PC-3 (cell line): ENCODE measurements around the gene KRTAP5-4. TPM values are rescaled to one million over a fixed set of nuclear protein-coding genes. Genes with fewer than 3 reads are reported as not detected.

Experiments
- ATAC-seq: fragments of 200-7000 bp; cut with Tn5 transposase; 2 replicates; pipeline ENCODE4 v1.9.1; 2020; ENCODE audit warnings: mild to moderate bottlenecking, moderate library complexity
- BruUV-seq: library from RNA; stranded (reverse); fragments of 400-500 nt; replicated peaks from 2 replicates; lab custom pipeline; 2021; lab: Mats Ljungman, UMichigan
- CTCF ChIA-PET: fragments of 300-600 bp; sonication (Branson Sonifier 250); formaldehyde crosslinking; loops from one replicate; lab custom pipeline; 2022; ENCODE audit warnings: antibody characterized with exemption; lab: Charles Lee
- POLR2A ChIA-PET: fragments of 300-600 bp; sonication (Branson Sonifier 250); formaldehyde crosslinking; loops from one replicate; lab custom pipeline; 2022; ENCODE audit warnings: antibody characterized with exemption; ENCODE audit not compliant: unreplicated experiment; lab: Charles Lee
- DNase-seq: peaks from one replicate; pipeline ENCODE4 v3.0.0-alpha.2; 2015
- H2AFZ ChIP-seq: fragments of 300-600 bp; sonication (generic); 2 replicates; pipeline ENCODE4 v1.6.0; 2016; ENCODE audit warnings: antibody characterized with exemption, low read length
- H3F3A ChIP-seq: fragments of 300-600 bp; sonication (generic); one replicate; pipeline ENCODE4 v1.6.0; 2017; ENCODE audit warnings: antibody characterized with exemption, low read length, control low read depth, mild to moderate bottlenecking; ENCODE audit not compliant: unreplicated experiment
- H3K27ac ChIP-seq: fragments of 300-600 bp; sonication (generic); 2 replicates; pipeline ENCODE4 v1.5.1; 2016; ENCODE audit warnings: mild to moderate bottlenecking, low read length
- H3K27me3 ChIP-seq: fragments of 300-600 bp; sonication (generic); 2 replicates; pipeline ENCODE4 v1.6.1; 2016; ENCODE audit warnings: low read length, mixed read lengths
- H3K36me3 ChIP-seq: fragments of 300-600 bp; sonication (generic); 2 replicates; pipeline ENCODE4 v1.6.1; 2016; ENCODE audit warnings: low read depth, mixed run types, low read length, mixed read lengths
- H3K4me1 ChIP-seq: fragments of 300-600 bp; sonication (generic); 2 replicates; pipeline ENCODE4 v1.5.1; 2016; ENCODE audit warnings: low read length; ENCODE audit not compliant: insufficient read depth
- H3K4me2 ChIP-seq: fragments of 300-600 bp; sonication (generic); 2 replicates; pipeline ENCODE4 v1.6.0; 2016; ENCODE audit warnings: low read length
- H3K4me3 ChIP-seq: fragments of 300-600 bp; sonication (generic); 2 replicates; pipeline ENCODE4 v1.5.1; 2016; ENCODE audit warnings: mild to moderate bottlenecking, low read length, mixed read lengths
- H3K79me2 ChIP-seq: fragments of 300-600 bp; sonication (generic); 2 replicates; pipeline ENCODE4 v1.6.1; 2017; ENCODE audit warnings: low read length, mixed read lengths
- H3K9ac ChIP-seq: fragments of 300-600 bp; sonication (generic); 2 replicates; pipeline ENCODE4 v1.6.0; 2016; ENCODE audit warnings: mild to moderate bottlenecking, low read length
- H3K9me2 ChIP-seq: fragments of 300-600 bp; sonication (generic); replicated peaks from 2 replicates; pipeline ENCODE4 v1.6.1; 2016; ENCODE audit warnings: mixed run types, low read length, mixed read lengths
- H3K9me3 ChIP-seq: fragments of 300-600 bp; sonication (generic); 2 replicates; pipeline ENCODE4 v1.6.1; 2016; ENCODE audit warnings: low read length, mixed read lengths
- H4K20me1 ChIP-seq: fragments of 300-600 bp; sonication (generic); 2 replicates; pipeline ENCODE4 v1.6.1; 2016; ENCODE audit warnings: low read length, mixed read lengths
- EZH2 ChIP-seq: fragments of 300-600 bp; sonication (generic); IDR thresholded peaks from one replicate; pipeline ENCODE4 v1.6.1; 2017; ENCODE audit warnings: antibody characterized with exemption, mild to moderate bottlenecking, low read length; ENCODE audit not compliant: unreplicated experiment
- EZH2phosphoT487 ChIP-seq: fragments of 300-600 bp; sonication (generic); IDR thresholded peaks from 2 replicates; pipeline ENCODE4 v1.6.1; 2018; ENCODE audit warnings: mild to moderate bottlenecking, antibody characterized with exemption, low read length, borderline replicate concordance
- intact Hi-C: fragments of 100-400 bp; cut with micrococcal nuclease; formaldehyde crosslinking; loops from 2 replicates; pipeline ENCODE4 v1.9.0; 2023
- total RNA-seq: library from RNA; depleted of rRNA; stranded (reverse); fragments of >200 nt; gene quantifications from 2 replicates; pipeline ENCODE4 v1.2.3, GENCODE V29; 2014
- TF ChIP-seq, protein P1 (sequence below): fragments of 300-600 bp; sonication (generic); conservative IDR thresholded peaks from 2 replicates; pipeline ENCODE4 v1.5.1; 2017; ENCODE audit warnings: antibody characterized with exemption, low read depth, mild to moderate bottlenecking, low read length

The KRTAP5-4 gene
- total RNA-seq, 1 experiment from 2014 or later = not detected

- no peak for TF ChIP-seq EZH2
- TF ChIP-seq, protein P1, sequence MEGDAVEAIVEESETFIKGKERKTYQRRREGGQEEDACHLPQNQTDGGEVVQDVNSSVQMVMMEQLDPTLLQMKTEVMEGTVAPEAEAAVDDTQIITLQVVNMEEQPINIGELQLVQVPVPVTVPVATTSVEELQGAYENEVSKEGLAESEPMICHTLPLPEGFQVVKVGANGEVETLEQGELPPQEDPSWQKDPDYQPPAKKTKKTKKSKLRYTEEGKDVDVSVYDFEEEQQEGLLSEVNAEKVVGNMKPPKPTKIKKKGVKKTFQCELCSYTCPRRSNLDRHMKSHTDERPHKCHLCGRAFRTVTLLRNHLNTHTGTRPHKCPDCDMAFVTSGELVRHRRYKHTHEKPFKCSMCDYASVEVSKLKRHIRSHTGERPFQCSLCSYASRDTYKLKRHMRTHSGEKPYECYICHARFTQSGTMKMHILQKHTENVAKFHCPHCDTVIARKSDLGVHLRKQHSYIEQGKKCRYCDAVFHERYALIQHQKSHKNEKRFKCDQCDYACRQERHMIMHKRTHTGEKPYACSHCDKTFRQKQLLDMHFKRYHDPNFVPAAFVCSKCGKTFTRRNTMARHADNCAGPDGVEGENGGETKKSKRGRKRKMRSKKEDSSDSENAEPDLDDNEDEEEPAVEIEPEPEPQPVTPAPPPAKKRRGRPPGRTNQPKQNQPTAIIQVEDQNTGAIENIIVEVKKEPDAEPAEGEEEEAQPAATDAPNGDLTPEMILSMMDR = no peak
- no peak for TF ChIP-seq EZH2phosphoT487
- H3K4me3 ChIP-seq = no peak overlapping the region
- no peak overlapping the region for H3K27ac ChIP-seq
- H3K4me2 ChIP-seq = no peak overlapping the region
- no peaks in the 10 kb centered on the region for H3F3A ChIP-seq
- intact Hi-C loops = no loop called here
- no peak for DNase-seq
- H3K4me1 ChIP-seq = no peaks in the 10 kb centered on the region
- ChIA-PET POLR2A (no interaction called here), CTCF (no interaction called here)
- H3K27me3 ChIP-seq = peaks cover 53% of the 10 kb centered on the region
- no TSS peak for BruUV-seq
- no peaks in the 10 kb centered on the region for H3K9me3 ChIP-seq
- H4K20me1 ChIP-seq = no peaks in the 10 kb centered on the region
- no peaks in the 10 kb centered on the region for H3K79me2 ChIP-seq
- H2AFZ ChIP-seq = no peak overlapping the region
- H3K9me2 ChIP-seq = no peaks in the 10 kb centered on the region
- no peak for ATAC-seq
- no peaks in the 10 kb centered on the region for H3K36me3 ChIP-seq
- H3K9ac ChIP-seq = no peak overlapping the region
Measured at GRCh38 chr11:1669546-1670218, 47.7 kb upstream of the KRTAP5-4 start.

GRCh38 chr11:1668911-1669473 is 47.1 kb upstream of the KRTAP5-4 start:
- Histone ChIP-seq H3K9me2 (no peaks in the 10 kb centered on the region), H3K27me3 (peaks cover 47% of the 10 kb centered on the region), H3K36me3 (no peaks in the 10 kb centered on the region), H3F3A (no peaks in the 10 kb centered on the region), H3K27ac (no peak overlapping the region), H3K4me2 (no peak overlapping the region), H4K20me1 (no peaks in the 10 kb centered on the region), H3K4me1 (no peaks in the 10 kb centered on the region), H3K9ac (no peak overlapping the region), H3K79me2 (no peaks in the 10 kb centered on the region), H2AFZ (no peak overlapping the region), H3K9me3 (no peaks in the 10 kb centered on the region), H3K4me3 (no peak overlapping the region)
- ChIA-PET CTCF (no interaction called here), POLR2A (no interaction called here)
- ATAC-seq (no peak), DNase-seq (no peak)
- BruUV-seq = no TSS peak
- no peak for TF ChIP-seq EZH2
- TF ChIP-seq, protein P1 = no peak
- no peak for TF ChIP-seq EZH2phosphoT487
- intact Hi-C loops = no loop called here

GRCh38 chr11:1667906-1668305 is 46.0 kb upstream of the KRTAP5-4 start:
- BruUV-seq = no TSS peak
- Histone ChIP-seq H3K4me1 (no peaks in the 10 kb centered on the region), H3K36me3 (no peaks in the 10 kb centered on the region), H3K27me3 (peaks cover 36% of the 10 kb centered on the region), H3K79me2 (no peaks in the 10 kb centered on the region), H4K20me1 (no peaks in the 10 kb centered on the region), H3K9me2 (no peaks in the 10 kb centered on the region), H2AFZ (no peak overlapping the region), H3K4me2 (no peak overlapping the region), H3K9ac (no peak overlapping the region), H3F3A (no peaks in the 10 kb centered on the region), H3K9me3 (no peaks in the 10 kb centered on the region), H3K27ac (no peak overlapping the region), H3K4me3 (no peak overlapping the region)
- ATAC-seq = no peak
- TF ChIP-seq EZH2phosphoT487 (no peak), EZH2 (no peak)
- TF ChIP-seq, protein P1 = no peak
- intact Hi-C loops = no loop called here
- no peak for DNase-seq
- ChIA-PET CTCF (no interaction called here), POLR2A (no interaction called here)
